K562 (cell line): ENCODE measurements around the gene DENND2A. TPM values are rescaled to one million over a fixed set of nuclear protein-coding genes. Genes with fewer than 3 reads are reported as not detected.

Experiments used
- CAMTA2 ChIP-seq: fragments of 250-450 bp; sonication (Bioruptor Pico); conservative IDR thresholded peaks from 2 replicates; pipeline ENCODE4 v1.5.1; 2022
- COPS2 ChIP-seq: fragments of 450-650 bp; conservative IDR thresholded peaks from 2 replicates; pipeline ENCODE4 v1.6.1; 2016; ENCODE audit warnings: mild to moderate bottlenecking, moderate library complexity
- DMBX1 ChIP-seq: fragments of 250-450 bp; sonication (Bioruptor Pico); IDR thresholded peaks from 2 replicates; pipeline ENCODE4 v1.8.0; 2022; ENCODE audit warnings: inconsistent platforms, mild to moderate bottlenecking, moderate library complexity, borderline replicate concordance
- ELK1 ChIP-seq: sonication (generic); formaldehyde crosslinking; IDR thresholded peaks from 2 replicates; pipeline ENCODE4 v1.8.1; 2022; ENCODE audit warnings: missing genetic modification reagents
- GTF2B ChIP-seq: IDR thresholded peaks from 2 replicates; pipeline ENCODE4 v1.6.1; 2011; ENCODE audit not compliant: insufficient read length; ENCODE audit errors: extremely low read depth
- KDM4B ChIP-seq, 2 experiments: fragments of 450-650 bp in 1 of 2; sonication (generic) in 1 of 2; IDR thresholded peaks; 2 replicates each; pipeline ENCODE4 v1.6.1; 2016 to 2017; ENCODE audit warnings: borderline replicate concordance in 2 of 2, antibody characterized with exemption in 1 of 2, low read depth in 1 of 2, mild to moderate bottlenecking in 1 of 2
- KDM5B ChIP-seq: fragments of 200-600 bp; sonication (generic); IDR thresholded peaks from 2 replicates; pipeline ENCODE4 v1.6.1; 2012; ENCODE audit warnings: low read depth, mild to moderate bottlenecking, moderate library complexity, low read length, control low read depth, inconsistent platforms; ENCODE audit not compliant: insufficient replicate concordance
- MAFK ChIP-seq: IDR thresholded peaks from 2 replicates; pipeline ENCODE4 v1.6.1; 2011; ENCODE audit warnings: low read length, improper control_type of control experiment
- MEIS2 ChIP-seq: fragments of 450-650 bp; IDR thresholded peaks from 2 replicates; pipeline ENCODE4 v1.6.1; 2014; ENCODE audit warnings: mild to moderate bottlenecking; ENCODE audit not compliant: partially characterized antibody
- NELFE ChIP-seq: IDR thresholded peaks from 2 replicates; pipeline ENCODE4 v1.6.1; 2011; ENCODE audit warnings: mild to moderate bottlenecking; ENCODE audit not compliant: insufficient read depth, insufficient read length
- NR4A1 ChIP-seq, 2 experiments: fragments of 250-450 bp in 1 of 2; fragments of 450-650 bp in 1 of 2; sonication (Bioruptor Pico) in 1 of 2; IDR thresholded peaks; 2 replicates each; pipeline versions ENCODE4 v1.4.0 to v1.6.1; 2016 to 2020; ENCODE audit warnings: mild to moderate bottlenecking in 2 of 2, missing compliant biosample characterization in 1 of 2, missing genetic modification characterization in 1 of 2, moderate library complexity in 1 of 2
- PHF8 ChIP-seq: fragments of 200-600 bp; sonication (generic); IDR thresholded peaks from 2 replicates; pipeline ENCODE4 v1.6.1; 2012; ENCODE audit warnings: mixed run types, mild to moderate bottlenecking, inconsistent platforms, low read length, moderate library complexity, borderline replicate concordance
- RAD21 ChIP-seq, 2 experiments: fragments of 250-450 bp in 1 of 2; fragments of 450-650 bp in 1 of 2; sonication (Bioruptor Pico) in 1 of 2; formaldehyde crosslinking in 1 of 2; IDR thresholded peaks in 1 of 2; conservative IDR thresholded peaks in 1 of 2; 2 replicates each; pipeline versions ENCODE4 v1.4.0 to v1.8.0; 2020 to 2022; ENCODE audit warnings: mild to moderate bottlenecking in 2 of 2, moderate library complexity in 1 of 2
- STAT5A ChIP-seq: IDR thresholded peaks from 2 replicates; pipeline ENCODE4 v1.6.1; 2012; ENCODE audit warnings: low read length, inconsistent platforms, borderline replicate concordance
- TAF9B ChIP-seq: fragments of 450-650 bp; IDR thresholded peaks from 2 replicates; pipeline ENCODE4 v1.6.1; 2018; ENCODE audit warnings: mild to moderate bottlenecking; ENCODE audit not compliant: partially characterized antibody
- TEAD4 ChIP-seq, 2 experiments: sonication (generic) in 1 of 2; formaldehyde crosslinking in 1 of 2; IDR thresholded peaks; 2 replicates each; pipeline versions ENCODE4 v1.6.1 to v1.8.0; 2012 to 2022; ENCODE audit warnings: borderline replicate concordance in 1 of 2, inconsistent platforms in 1 of 2, low read length in 1 of 2, mild to moderate bottlenecking in 1 of 2, missing genetic modification reagents in 1 of 2
- ZNF395 ChIP-seq: fragments of 200-800 bp; sonication (Bioruptor generic); IDR thresholded peaks from 2 replicates; pipeline ENCODE4 v1.6.1; 2017; ENCODE audit warnings: missing genetic modification characterization, missing compliant biosample characterization
- ZNF639 ChIP-seq, 2 experiments: fragments of 200-800 bp in 1 of 2; sonication (Bioruptor generic) in 1 of 2; sonication (generic) in 1 of 2; formaldehyde crosslinking in 1 of 2; IDR thresholded peaks in 1 of 2; conservative IDR thresholded peaks in 1 of 2; 2 replicates each; pipeline versions ENCODE4 v1.5.0 to v1.6.1; 2016 to 2020; ENCODE audit warnings: missing compliant biosample characterization in 1 of 2, missing genetic modification characterization in 1 of 2, missing genetic modification reagents in 1 of 2
- ZNF644 ChIP-seq: fragments of 200-800 bp; sonication (Bioruptor generic); IDR thresholded peaks from 2 replicates; pipeline ENCODE4 v1.6.1; 2016; ENCODE audit warnings: low read depth, missing genetic modification characterization, missing compliant biosample characterization
- ZNF75A ChIP-seq: fragments of 450-650 bp; formaldehyde crosslinking; IDR thresholded peaks from 2 replicates; pipeline ENCODE4 v1.4.0; 2020; ENCODE audit warnings: mild to moderate bottlenecking
- ZSCAN29 ChIP-seq: fragments of 450-650 bp; IDR thresholded peaks from 2 replicates; pipeline ENCODE4 v1.6.1; 2017
- polyA plus RNA-seq, 8 experiments: library from polyadenylated mRNA; depleted of rRNA in 4 of 8; stranded (reverse) in 5 of 8; unstranded in 3 of 8; fragments of >200 nt; fragmentation: Nextera tagmentation in 2 of 8; fragmentation: Illumina TruSeq in 1 of 8; extraction: Ambion mirVana in 2 of 8; extraction: Trizol in 1 of 8; gene quantifications; 2 replicates each; pipeline versions ENCODE4 v1.2.1 to v1.2.3, GENCODE V29; 2011 to 2014; ENCODE audit warnings: inconsistent platforms in 1 of 8, missing spikeins in 1 of 8
- total RNA-seq, 7 experiments: library from RNA; depleted of rRNA in 6 of 7; stranded (reverse); fragments of >200 nt in 6 of 7; fragmentation: Illumina TruSeq in 2 of 7; extraction: Trizol in 2 of 7; gene quantifications; 2 replicates each; pipeline versions ENCODE4 v1.2.1 to v1.2.3, GENCODE V29; 2011 to 2021; ENCODE audit warnings: low replicate concordance in 1 of 7

DENND2A gene
- total and polyA plus RNA-seq, 9 of the 15 experiments (the other 6 are each of a cell fraction or from before 2014, with no cell fraction given) = not detected

- TF ChIP-seq MAFK (no peak), NR4A1 (CRISPR knock-in tag; IDR thresholded peaks at IDR 0.05) (no peak), NR4A1 (tag; IDR thresholded peaks at IDR 0.05) (0 out of 2 replicates have a peak, but pooled peaks have one; percentile 25), ELK1 (CRISPR knock-in tag) (no peak), ZNF644 (no peak), PHF8 (no peak), ZNF395 (CRISPR knock-in tag) (0 out of 2 replicates have a peak, but pooled peaks have one; percentile 35), MEIS2 (no peak), KDM5B (no peak), TAF9B (no peak), STAT5A (peak; percentile 16; the same call in 1 of the 2 replicates), KDM4B (IDR thresholded peaks at IDR 0.05; ENCODE audit: borderline replicate concordance in 2 of 2, low read depth in 1 of 2) (no peak; a peak in 1 of 4 replicates), ZSCAN29 (no peak), DMBX1 (CRISPR knock-in tag) (no peak), COPS2 (no peak), CAMTA2 (CRISPR knock-in tag) (no peak), TEAD4 (IDR thresholded peaks at IDR 0.05; ENCODE audit: low read length) (no peak; the same call in 1 of the 2 replicates), TEAD4 (CRISPR knock-in tag; IDR thresholded peaks at IDR 0.05; ENCODE audit: borderline replicate concordance) (no peak), GTF2B (no peak), ZNF639 (CRISPR knock-in tag; conservative IDR thresholded peaks at IDR 0.05 in 1 of 2, IDR thresholded peaks at IDR 0.05 in 1 of 2) (no peak), RAD21 (CRISPR knock-in tag; conservative IDR thresholded peaks at IDR 0.05 in 1 of 2, IDR thresholded peaks at IDR 0.05 in 1 of 2) (no peak), NELFE (no peak), ZNF75A (CRISPR knock-in tag) (no peak)
Observed at GRCh38 chr7:140478246-140479061, 162.2 kb downstream of the DENND2A start (continued).
